Measurements from ENCODE around the gene EHMT1. TPM values are rescaled to one million over a fixed set of nuclear protein-coding genes. Genes with fewer than 3 reads are reported as not detected.
"Not testable (repeated sequence)": the region's sequence is repeated elsewhere in the genome, so short reads cannot be mapped to it uniquely, and the experiment has no call there.

Gene EHMT1
- total RNA-seq, 1 experiment from 2014 or later = 35.9 TPM

- no peak overlapping the region for H2AFZ ChIP-seq (ENCODE audit: low read length)
- H3K9me3 ChIP-seq (ENCODE audit: low read length) = no peaks in the 10 kb centered on the region
- H3K27ac ChIP-seq (ENCODE audit: low read length) = no peak overlapping the region
- H3K9me2 ChIP-seq (replicated peaks; ENCODE audit: insufficient read depth, low read length) = no peaks in the 10 kb centered on the region
- H3K79me2 ChIP-seq (ENCODE audit: low read length) = peaks cover 4% of the 10 kb centered on the region; the same call in 1 of the 2 replicates
- no peak overlapping the region for H3K4me2 ChIP-seq (ENCODE audit: low read depth, low read length, poor library complexity, severe bottlenecking)
- H4K20me1 ChIP-seq (ENCODE audit: insufficient read depth, low read depth, low read length) = no peaks in the 10 kb centered on the region
- no peaks in the 10 kb centered on the region for H3K4me1 ChIP-seq (ENCODE audit: low read length)
- no peak overlapping the region for H3K9ac ChIP-seq (ENCODE audit: low read length)
- DNase-seq = peak; percentile 42
- no peak overlapping the region for H3K4me3 ChIP-seq (ENCODE audit: low read length)
- no peaks in the 10 kb centered on the region for H3K27me3 ChIP-seq (ENCODE audit: low read length)
- no peaks in the 10 kb centered on the region; the same call in 1 of the 2 replicates for H3K36me3 ChIP-seq (ENCODE audit: insufficient read depth, low read length)
These were observed 190.3 kb downstream of the EHMT1 start for GRCh38 chr9:137809040-137809576.

GRCh38 chr9:137809726-137810450 lies 191.1 kb downstream of the EHMT1 start:
- not testable (repeated sequence) for H4K20me1 ChIP-seq (ENCODE audit: insufficient read depth, low read depth, low read length); H3K27me3 ChIP-seq (ENCODE audit: low read length); H3K9me3 ChIP-seq (ENCODE audit: low read length); H3K27ac ChIP-seq (ENCODE audit: low read length); H3K79me2 ChIP-seq (ENCODE audit: low read length); H3K4me3 ChIP-seq (ENCODE audit: low read length); H3K36me3 ChIP-seq (ENCODE audit: insufficient read depth, low read length); DNase-seq; H3K9me2 ChIP-seq (replicated peaks; ENCODE audit: insufficient read depth, low read length); H2AFZ ChIP-seq (ENCODE audit: low read length); H3K4me1 ChIP-seq (ENCODE audit: low read length); H3K9ac ChIP-seq (ENCODE audit: low read length); H3K4me2 ChIP-seq (ENCODE audit: low read depth, low read length, poor library complexity, severe bottlenecking)

GRCh38 chr9:137811283-137811870 lies 192.6 kb downstream of the EHMT1 start:
- DNase-seq = no peak
- Histone ChIP-seq H3K27me3 (ENCODE audit: low read length) (no peaks in the 10 kb centered on the region), H3K36me3 (ENCODE audit: insufficient read depth, low read length) (peaks cover 14% of the 10 kb centered on the region)

GRCh38 chr9:137812356-137813023 lies 193.7 kb downstream of the EHMT1 start:
- peaks cover 24% of the 10 kb centered on the region for H3K36me3 ChIP-seq (ENCODE audit: insufficient read depth, low read length)

More at GRCh38 chr9:137811283-137811870, 192.6 kb downstream of the EHMT1 start:
- no peak overlapping the region for H2AFZ ChIP-seq (ENCODE audit: low read length)
- no peak overlapping the region for H3K4me3 ChIP-seq (ENCODE audit: low read length)
- H4K20me1 ChIP-seq (ENCODE audit: insufficient read depth, low read depth, low read length) = no peaks in the 10 kb centered on the region
- no peaks in the 10 kb centered on the region for H3K9me3 ChIP-seq (ENCODE audit: low read length)
- no peak overlapping the region for H3K27ac ChIP-seq (ENCODE audit: low read length)
- no peak overlapping the region for H3K4me2 ChIP-seq (ENCODE audit: low read depth, low read length, poor library complexity, severe bottlenecking)
- H3K79me2 ChIP-seq (ENCODE audit: low read length) = no peaks in the 10 kb centered on the region
- H3K4me1 ChIP-seq (ENCODE audit: low read length) = no peaks in the 10 kb centered on the region
- H3K9me2 ChIP-seq (replicated peaks; ENCODE audit: insufficient read depth, low read length) = no peaks in the 10 kb centered on the region
- H3K9ac ChIP-seq (ENCODE audit: low read length) = no peak overlapping the region

GRCh38 chr9:137813167-137813566 lies 194.4 kb downstream of the EHMT1 start:
- peaks cover 31% of the 10 kb centered on the region for H3K36me3 ChIP-seq (ENCODE audit: insufficient read depth, low read length)
- no peaks in the 10 kb centered on the region for H3K27me3 ChIP-seq (ENCODE audit: low read length)
- no peak overlapping the region for H3K9ac ChIP-seq (ENCODE audit: low read length)
- H3K4me1 ChIP-seq (ENCODE audit: low read length) = no peaks in the 10 kb centered on the region
- no peak for DNase-seq
- no peak overlapping the region for H3K4me2 ChIP-seq (ENCODE audit: low read depth, low read length, poor library complexity, severe bottlenecking)
- H3K79me2 ChIP-seq (ENCODE audit: low read length) = no peaks in the 10 kb centered on the region
- no peak overlapping the region for H3K27ac ChIP-seq (ENCODE audit: low read length)
- H3K9me3 ChIP-seq (ENCODE audit: low read length) = no peaks in the 10 kb centered on the region
- H3K4me3 ChIP-seq (ENCODE audit: low read length) = no peak overlapping the region
- no peaks in the 10 kb centered on the region for H4K20me1 ChIP-seq (ENCODE audit: insufficient read depth, low read depth, low read length)
- no peaks in the 10 kb centered on the region for H3K9me2 ChIP-seq (replicated peaks; ENCODE audit: insufficient read depth, low read length)
- H2AFZ ChIP-seq (ENCODE audit: low read length) = no peak overlapping the region

More at GRCh38 chr9:137812356-137813023, 193.7 kb downstream of the EHMT1 start:
- H2AFZ ChIP-seq (ENCODE audit: low read length) = no peak overlapping the region
- no peaks in the 10 kb centered on the region for H3K9me3 ChIP-seq (ENCODE audit: low read length)
- no peaks in the 10 kb centered on the region for H3K9me2 ChIP-seq (replicated peaks; ENCODE audit: insufficient read depth, low read length)
- H3K27ac ChIP-seq (ENCODE audit: low read length) = no peak overlapping the region
- no peak overlapping the region for H3K4me3 ChIP-seq (ENCODE audit: low read length)
- DNase-seq = no peak
- H3K4me2 ChIP-seq (ENCODE audit: low read depth, low read length, poor library complexity, severe bottlenecking) = no peak overlapping the region
- no peaks in the 10 kb centered on the region for H3K27me3 ChIP-seq (ENCODE audit: low read length)
- H4K20me1 ChIP-seq (ENCODE audit: insufficient read depth, low read depth, low read length) = no peaks in the 10 kb centered on the region
- no peak overlapping the region for H3K9ac ChIP-seq (ENCODE audit: low read length)
- H3K4me1 ChIP-seq (ENCODE audit: low read length) = no peaks in the 10 kb centered on the region
- no peaks in the 10 kb centered on the region for H3K79me2 ChIP-seq (ENCODE audit: low read length)

- no peaks in the 10 kb centered on the region for H3K27me3 ChIP-seq (ENCODE audit: low read length)
- no peak overlapping the region for H3K4me2 ChIP-seq (ENCODE audit: low read depth, low read length, poor library complexity, severe bottlenecking)
- no peaks in the 10 kb centered on the region for H3K79me2 ChIP-seq (ENCODE audit: low read length)
- no peaks in the 10 kb centered on the region for H3K9me3 ChIP-seq (ENCODE audit: low read length)
- no peak overlapping the region for H3K4me3 ChIP-seq (ENCODE audit: low read length)
- H3K36me3 ChIP-seq (ENCODE audit: insufficient read depth, low read length) = peaks cover 32% of the 10 kb centered on the region
- H4K20me1 ChIP-seq (ENCODE audit: insufficient read depth, low read depth, low read length) = no peaks in the 10 kb centered on the region
- DNase-seq = no peak
- H3K4me1 ChIP-seq (ENCODE audit: low read length) = no peaks in the 10 kb centered on the region
- no peak overlapping the region for H3K27ac ChIP-seq (ENCODE audit: low read length)
- no peak overlapping the region for H2AFZ ChIP-seq (ENCODE audit: low read length)
- H3K9ac ChIP-seq (ENCODE audit: low read length) = no peak overlapping the region
- no peaks in the 10 kb centered on the region for H3K9me2 ChIP-seq (replicated peaks; ENCODE audit: insufficient read depth, low read length)
These were observed 195.0 kb downstream of the EHMT1 start for GRCh38 chr9:137813651-137814415.

GRCh38 chr9:137814436-137814835 lies 195.6 kb downstream of the EHMT1 start:
- Histone ChIP-seq H3K4me3 (ENCODE audit: low read length) (no peak overlapping the region), H3K79me2 (ENCODE audit: low read length) (no peaks in the 10 kb centered on the region), H3K27ac (ENCODE audit: low read length) (no peak overlapping the region), H3K4me1 (ENCODE audit: low read length) (no peaks in the 10 kb centered on the region), H3K9me3 (ENCODE audit: low read length) (no peaks in the 10 kb centered on the region), H4K20me1 (ENCODE audit: insufficient read depth, low read depth, low read length) (no peaks in the 10 kb centered on the region), H3K9ac (ENCODE audit: low read length) (no peak overlapping the region), H3K27me3 (ENCODE audit: low read length) (no peaks in the 10 kb centered on the region), H3K4me2 (ENCODE audit: low read depth, low read length, poor library complexity, severe bottlenecking) (no peak overlapping the region), H3K9me2 (replicated peaks; ENCODE audit: insufficient read depth, low read length) (no peaks in the 10 kb centered on the region), H3K36me3 (ENCODE audit: insufficient read depth, low read length) (peaks cover 32% of the 10 kb centered on the region), H2AFZ (ENCODE audit: low read length) (no peak overlapping the region)
- no peak for DNase-seq

Data from Karpas-422 (cell line).